SK-N-SH (cell line): Measurements from ENCODE around the gene FAM83D. TPM values are rescaled to one million over a fixed set of nuclear protein-coding genes. Genes with fewer than 3 reads are reported as not detected.

Experiments
- CTCF ChIA-PET: fragments of 300-600, 350-600 bp; formaldehyde crosslinking; extraction: SDS; loops from one replicate; lab custom pipeline; 2021; lab: Yijun Ruan, JAX
- POLR2A ChIA-PET: fragments of 350-600 bp; sonication (Branson Sonifier 250); formaldehyde crosslinking; extraction: SDS; loops from one replicate; lab custom pipeline; 2020; ENCODE audit warnings: antibody characterized with exemption, inconsistent platforms; lab: Yijun Ruan, JAX
- DNase-seq: peaks from one replicate; pipeline ENCODE4 v3.0.0; 2012
- H2AFZ ChIP-seq: fragments of 200-600 bp; sonication (generic); 2 replicates; pipeline ENCODE4 v1.8.1; 2016; ENCODE audit warnings: antibody characterized with exemption, mild to moderate bottlenecking, low read depth
- H3F3A ChIP-seq: fragments of 200-600 bp; sonication (generic); replicated peaks from 2 replicates; pipeline ENCODE3; 2016; ENCODE audit warnings: antibody characterized with exemption, mild to moderate bottlenecking; ENCODE audit not compliant: insufficient read depth
- H3K27ac ChIP-seq, 2 experiments: fragments of 200-500 bp in 1 of 2; fragments of 200-600 bp in 1 of 2; sonication (Bioruptor generic) in 1 of 2; sonication (generic), shearing (Covaris generic) in 1 of 2; 2 replicates each; pipeline versions ENCODE4 v1.5.1 to v1.6.1; 2014 to 2016; ENCODE audit warnings: low read depth in 2 of 2, inconsistent platforms in 1 of 2, low read length in 1 of 2, mild to moderate bottlenecking in 1 of 2, mixed read lengths in 1 of 2
- H3K27me3 ChIP-seq: fragments of 200-600 bp; sonication (generic), shearing (Covaris generic); 2 replicates; pipeline ENCODE4 v1.6.1; 2016; ENCODE audit warnings: mixed run types; ENCODE audit not compliant: insufficient read depth
- H3K36me3 ChIP-seq, 2 experiments: fragments of 200-500 bp in 1 of 2; fragments of 200-600 bp in 1 of 2; sonication (Bioruptor generic) in 1 of 2; sonication (generic) in 1 of 2; replicated peaks in 1 of 2; 2 replicates each; pipeline versions ENCODE3 to v1.5.1; 2014 to 2016; ENCODE audit warnings: low read length in 1 of 2, mild to moderate bottlenecking in 1 of 2; ENCODE audit not compliant: insufficient read depth in 2 of 2, control insufficient read depth in 1 of 2
- H3K4me1 ChIP-seq, 2 experiments: fragments of 200-500 bp in 1 of 2; fragments of 200-600 bp in 1 of 2; sonication (Bioruptor generic) in 1 of 2; sonication (generic), shearing (Covaris generic) in 1 of 2; 2 replicates each; pipeline versions ENCODE4 v1.5.1 to v1.6.1; 2014 to 2016; ENCODE audit warnings: low read depth in 1 of 2, low read length in 1 of 2, mixed run types in 1 of 2; ENCODE audit not compliant: insufficient read depth in 2 of 2, control insufficient read depth in 1 of 2
- H3K4me2 ChIP-seq: fragments of 200-600 bp; sonication (generic), shearing (Covaris generic); 2 replicates; pipeline ENCODE4 v1.6.1; 2017; ENCODE audit warnings: mixed run types
- H3K4me3 ChIP-seq, 2 experiments: fragments of 200-500 bp in 1 of 2; fragments of 200-600 bp in 1 of 2; sonication (Bioruptor generic) in 1 of 2; sonication (generic), shearing (Covaris generic) in 1 of 2; 2 replicates each; pipeline versions ENCODE4 v1.5.1 to v1.8.1; 2014 to 2016; ENCODE audit warnings: low read depth in 2 of 2, inconsistent platforms in 1 of 2, low read length in 1 of 2, mild to moderate bottlenecking in 1 of 2, mixed read lengths in 1 of 2, moderate library complexity in 1 of 2
- H3K79me2 ChIP-seq: fragments of 200-600 bp; sonication (generic); 2 replicates; pipeline ENCODE4 v1.8.1; 2017; ENCODE audit warnings: mild to moderate bottlenecking; ENCODE audit not compliant: insufficient read depth
- H3K9ac ChIP-seq: fragments of 200-600 bp; sonication (generic); 2 replicates; pipeline ENCODE4 v1.6.1; 2017; ENCODE audit warnings: mixed run types
- H3K9me2 ChIP-seq: fragments of 200-600 bp; sonication (generic); 2 replicates; pipeline ENCODE4 v1.6.1; 2017; ENCODE audit warnings: mixed run types
- H3K9me3 ChIP-seq: fragments of 200-600 bp; sonication (generic); 2 replicates; pipeline ENCODE4 v1.6.1; 2017; ENCODE audit warnings: mixed run types, mild to moderate bottlenecking, moderate library complexity
- H4K20me1 ChIP-seq: fragments of 200-600 bp; sonication (generic); 2 replicates; pipeline ENCODE4 v1.6.1; 2017; ENCODE audit warnings: mild to moderate bottlenecking, mixed run types; ENCODE audit not compliant: insufficient read depth
- CTCF ChIP-seq: fragments of 200-600 bp; sonication (generic); IDR thresholded peaks from 2 replicates; pipeline ENCODE4 v1.6.1; 2017; ENCODE audit warnings: antibody characterized with exemption, mild to moderate bottlenecking, moderate library complexity
- EZH2phosphoT487 ChIP-seq: fragments of 200-600 bp; sonication (generic); IDR thresholded peaks from 2 replicates; pipeline ENCODE4 v1.6.1; 2017; ENCODE audit warnings: low read depth, mixed run types, mild to moderate bottlenecking, antibody characterized with exemption, moderate library complexity, borderline replicate concordance
- IRF3 ChIP-seq: fragments of 150-350 bp; IDR thresholded peaks from 2 replicates; pipeline ENCODE4 v1.6.1; 2016; ENCODE audit warnings: mild to moderate bottlenecking, low read depth, low read length
- MEF2A ChIP-seq: IDR thresholded peaks from 2 replicates; pipeline ENCODE4 v1.4.0; 2012; ENCODE audit warnings: low read depth, borderline replicate concordance
- MXI1 ChIP-seq: IDR thresholded peaks from 2 replicates; pipeline ENCODE4 v1.6.1; 2012; ENCODE audit warnings: mild to moderate bottlenecking, low read depth, low read length, improper control_type of control experiment
- RCOR1 ChIP-seq: fragments of 150-350 bp; IDR thresholded peaks from 2 replicates; pipeline ENCODE4 v1.6.1; 2017; ENCODE audit warnings: antibody characterized with exemption, low read length
- RFX5 ChIP-seq: IDR thresholded peaks from 2 replicates; pipeline ENCODE4 v1.6.1; 2012; ENCODE audit warnings: mild to moderate bottlenecking, improper control_type of control experiment, low read length
- SIN3A ChIP-seq: IDR thresholded peaks from 2 replicates; pipeline ENCODE4 v1.6.1; 2012; ENCODE audit warnings: low read depth, mild to moderate bottlenecking, low read length, moderate library complexity, borderline replicate concordance
- TCF12 ChIP-seq: IDR thresholded peaks from 2 replicates; pipeline ENCODE4 v1.4.0; 2012
- USF1 ChIP-seq: IDR thresholded peaks from 2 replicates; pipeline ENCODE4 v1.4.0; 2012; ENCODE audit warnings: low read depth, borderline replicate concordance
- USF2 ChIP-seq: fragments of 150-350 bp; IDR thresholded peaks from 2 replicates; pipeline ENCODE4 v1.6.1; 2017; ENCODE audit warnings: antibody characterized with exemption, low read length, low read depth, borderline replicate concordance
- WGBS: methylation state at CpG from one replicate; pipeline ENCODE4 v1.1.6; 2017; ENCODE audit warnings: low lambda C conversion rate; 5-methylcytosine and 5-hydroxymethylcytosine counted together
- polyA plus RNA-seq, 3 experiments: library from polyadenylated mRNA; depleted of rRNA; stranded (reverse); fragments of >200 nt; gene quantifications; 2 replicates each; pipeline ENCODE4 v1.2.3, GENCODE V29; 2012
- TF ChIP-seq, protein P1 (sequence below): IDR thresholded peaks from 2 replicates; pipeline ENCODE4; 2012

FAM83D gene
- polyA plus RNA-seq, 1 of the 3 experiments (the other 2 are of a cell fraction): 21.5 TPM

DNA sequence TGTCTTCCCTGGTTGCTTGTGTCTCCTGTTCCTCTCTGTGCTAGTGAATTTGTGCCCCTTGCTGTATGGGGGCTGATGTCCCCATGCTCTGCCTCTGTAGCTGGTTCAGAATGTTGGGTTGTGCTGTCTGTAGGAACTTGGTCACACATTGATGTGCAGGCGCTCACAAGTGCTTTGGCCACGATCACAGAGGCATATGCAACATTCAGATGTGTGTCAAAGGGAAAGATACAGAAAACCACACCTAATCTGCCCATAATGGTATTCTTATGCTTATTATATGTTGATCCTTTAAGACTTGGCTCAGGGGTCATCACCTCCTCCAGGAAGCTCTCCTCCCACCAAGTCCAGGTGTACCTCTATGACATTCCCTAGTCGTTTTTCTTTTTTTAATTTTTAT lies 18.8 kb downstream of the FAM83D start:
- POLR2A ChIA-PET: no interaction called here
- no peaks in the 10 kb centered on the region; the same call in 1 of the 2 replicates for H4K20me1 ChIP-seq
- no peaks in the 10 kb centered on the region for H3K9me3 ChIP-seq
- 91% methylated on average over 3 of the region's 3 CpGs for WGBS
- no peak overlapping the region for H3K9ac ChIP-seq
- TF ChIP-seq EZH2phosphoT487: no peak
- no peak for TF ChIP-seq CTCF
- TF ChIP-seq USF2: no peak
- TF ChIP-seq IRF3: no peak
- no peak for TF ChIP-seq USF1
- peaks cover 14 to 29% of the 10 kb centered on the region in 2 experiments for H3K36me3 ChIP-seq
- H3K27me3 ChIP-seq: no peaks in the 10 kb centered on the region
- no peak overlapping the region for H3K4me2 ChIP-seq
- H3K27ac ChIP-seq: no peak overlapping the region
- H3K79me2 ChIP-seq: peaks cover 82% of the 10 kb centered on the region
- no peaks in the 10 kb centered on the region for H3F3A ChIP-seq
- no peak overlapping the region for H2AFZ ChIP-seq
- no peaks in the 10 kb centered on the region for H3K9me2 ChIP-seq
- no peak for DNase-seq
- no peak overlapping the region for H3K4me3 ChIP-seq
- no peaks in the 10 kb centered on the region for H3K4me1 ChIP-seq
- CTCF ChIA-PET: interaction anchor here (0.7 kb wide), 1 partner anchor 15 kb away, joined by 3 read pairs; no protein-coding TSS in a partner anchor

- Histone ChIP-seq H3K4me3 (no peak overlapping the region), H3K79me2 (peaks cover 77% of the 10 kb centered on the region), H3K9me3 (no peaks in the 10 kb centered on the region), H3F3A (no peaks in the 10 kb centered on the region), H3K4me1 (no peaks in the 10 kb centered on the region), H4K20me1 (no peaks in the 10 kb centered on the region; the same call in 1 of the 2 replicates), H3K36me3 (peaks cover 20 to 31% of the 10 kb centered on the region in 2 experiments), H2AFZ (no peak overlapping the region), H3K9me2 (no peaks in the 10 kb centered on the region), H3K9ac (no peak overlapping the region), H3K4me2 (no peak overlapping the region), H3K27me3 (no peaks in the 10 kb centered on the region), H3K27ac (no peak overlapping the region)
- no peak for DNase-seq
- ChIA-PET POLR2A (no interaction called here), CTCF (interaction anchor here (1.0 kb wide), 1 partner anchor 15 kb away, joined by 3 read pairs; the partner anchor contains the start of gene DHX35)
- WGBS: 87% methylated on average over 3 of the region's 3 CpGs
- TF ChIP-seq USF2: no peak
- TF ChIP-seq, protein P1, sequence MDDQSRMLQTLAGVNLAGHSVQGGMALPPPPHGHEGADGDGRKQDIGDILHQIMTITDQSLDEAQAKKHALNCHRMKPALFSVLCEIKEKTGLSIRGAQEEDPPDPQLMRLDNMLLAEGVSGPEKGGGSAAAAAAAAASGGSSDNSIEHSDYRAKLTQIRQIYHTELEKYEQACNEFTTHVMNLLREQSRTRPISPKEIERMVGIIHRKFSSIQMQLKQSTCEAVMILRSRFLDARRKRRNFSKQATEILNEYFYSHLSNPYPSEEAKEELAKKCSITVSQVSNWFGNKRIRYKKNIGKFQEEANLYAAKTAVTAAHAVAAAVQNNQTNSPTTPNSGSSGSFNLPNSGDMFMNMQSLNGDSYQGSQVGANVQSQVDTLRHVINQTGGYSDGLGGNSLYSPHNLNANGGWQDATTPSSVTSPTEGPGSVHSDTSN: no peak
- TF ChIP-seq TCF12: no peak
- TF ChIP-seq RCOR1: no peak
- TF ChIP-seq MEF2A: no peak
- no peak for TF ChIP-seq CTCF
- no peak for TF ChIP-seq RFX5
- TF ChIP-seq MXI1: no peak
- TF ChIP-seq SIN3A: no peak
Measured at GRCh38 chr20:38946836-38947235, 20.6 kb downstream of the FAM83D start.
